GM19372 (cell line): Measurements from ENCODE around the gene ZNF507.

Experiments used
- ATAC-seq: cut with Tn5 transposase; IDR thresholded peaks from one replicate; pipeline ENCODE4 v1.9.1; 2021; ENCODE audit warnings: mild to moderate bottlenecking, low read depth, moderate library complexity; ENCODE audit not compliant: unreplicated experiment

Gene ZNF507

GRCh38 chr19:32339423-32339822, 6.0 kb upstream of the ZNF507 start:
- no peak for ATAC-seq

GRCh38 chr19:32339988-32340874, 5.2 kb upstream of the ZNF507 start:
- ATAC-seq: no peak

- ATAC-seq: no peak
Measured at GRCh38 chr19:32342695-32343094, 2.7 kb upstream of the ZNF507 start.

- ATAC-seq: no peak
Measured at GRCh38 chr19:32343550-32344262, 1.7 kb upstream of the ZNF507 start.

- ATAC-seq: no peak
Measured at GRCh38 chr19:32346901-32347300, 1.5 kb downstream of the ZNF507 start.

GRCh38 chr19:32347573-32347972, 2.2 kb downstream of the ZNF507 start:
- no peak for ATAC-seq

GRCh38 chr19:32349051-32349450, 3.6 kb downstream of the ZNF507 start:
- no peak for ATAC-seq

GRCh38 chr19:32349724-32350470, 4.5 kb downstream of the ZNF507 start:
- no peak for ATAC-seq

- ATAC-seq: no peak
Measured at GRCh38 chr19:32350471-32350865, 5.1 kb downstream of the ZNF507 start.

- ATAC-seq: no peak
Measured at GRCh38 chr19:32350987-32351348, 5.6 kb downstream of the ZNF507 start.

GRCh38 chr19:32352241-32352630, 6.8 kb downstream of the ZNF507 start:
- no peak for ATAC-seq

- ATAC-seq: no peak
Measured at GRCh38 chr19:32354345-32354744, 8.9 kb downstream of the ZNF507 start.

GRCh38 chr19:32355309-32355708, 9.9 kb downstream of the ZNF507 start:
- no peak for ATAC-seq

GRCh38 chr19:32357720-32358119, 12.3 kb downstream of the ZNF507 start:
- no peak for ATAC-seq

GRCh38 chr19:32358321-32358720, 12.9 kb downstream of the ZNF507 start:
- no peak for ATAC-seq

- no peak for ATAC-seq
Measured at GRCh38 chr19:32359581-32359980, 14.2 kb downstream of the ZNF507 start.

- no peak for ATAC-seq
Measured at GRCh38 chr19:32361574-32362317, 16.3 kb downstream of the ZNF507 start.

- no peak for ATAC-seq
Measured at GRCh38 chr19:32362318-32362691, 16.9 kb downstream of the ZNF507 start.

- ATAC-seq: no peak
Measured at GRCh38 chr19:32363175-32363574, 17.8 kb downstream of the ZNF507 start.

- no peak for ATAC-seq
Measured at GRCh38 chr19:32363632-32364031, 18.2 kb downstream of the ZNF507 start.

GRCh38 chr19:32364040-32364439, 18.6 kb downstream of the ZNF507 start:
- no peak for ATAC-seq
